HCT116 (cell line): ENCODE measurements around the gene CRYGC. TPM values are rescaled to one million over a fixed set of nuclear protein-coding genes. Genes with fewer than 3 reads are reported as not detected.

ENCODE experiments used
- ATAC-seq: fragments of 200-7000 bp; cut with Tn5 transposase; 2 replicates; pipeline ENCODE4 v1.9.1; 2020; ENCODE audit warnings: mild to moderate bottlenecking, moderate library complexity
- BruUV-seq: library from RNA; stranded (reverse); fragments of 400-500 nt; replicated peaks from 2 replicates; lab custom pipeline; 2021; lab: Mats Ljungman, UMichigan
- CTCF ChIA-PET: fragments of 300-600 bp; sonication (Branson Sonifier 250); formaldehyde crosslinking; loops from one replicate; lab custom pipeline; 2021; ENCODE audit warnings: antibody characterized with exemption; lab: Charles Lee
- POLR2A ChIA-PET: fragments of 300-600, 350-600 bp; sonication (Branson Sonifier 250); formaldehyde crosslinking; loops from one replicate; lab custom pipeline; 2021; ENCODE audit warnings: antibody characterized with exemption; lab: Charles Lee
- RAD21 ChIA-PET, 2 experiments: fragments of 300-600 bp; sonication (Branson Sonifier 250); formaldehyde crosslinking; loops; one replicate each; lab custom pipeline; 2023; ENCODE audit warnings: low total read pairs in 2 of 2; ENCODE audit not compliant: uncharacterized antibody in 2 of 2, unreplicated experiment in 2 of 2, low non-redundant PET in 1 of 2; lab: Charles Lee
- DNase-seq: peaks from one replicate; pipeline ENCODE4 v3.0.0-alpha.2; 2010; ENCODE audit warnings: low read depth, low spot score
- H2AFZ ChIP-seq: fragments of 200-600 bp; shearing (Covaris generic), sonication (generic); 2 replicates; pipeline ENCODE4 v1.6.1; 2017; ENCODE audit warnings: low read depth, mixed run types, mixed read lengths, antibody characterized with exemption, low read length; ENCODE audit not compliant: poor library complexity, severe bottlenecking
- H3K27ac ChIP-seq: 2 replicates; pipeline ENCODE4 v1.5.1; 2012; ENCODE audit warnings: low read depth, low read length
- H3K27me3 ChIP-seq: fragments of 200-600 bp; sonication (generic); 2 replicates; pipeline ENCODE4 v1.6.1; 2016; ENCODE audit warnings: mixed run types, low read length, mixed read lengths; ENCODE audit not compliant: insufficient read depth
- H3K36me3 ChIP-seq, 2 experiments: fragments of 200-500 bp in 1 of 2; fragments of 200-600 bp in 1 of 2; sonication (Bioruptor generic) in 1 of 2; sonication (generic) in 1 of 2; 2 replicates each; pipeline versions ENCODE4 v1.5.1 to v1.6.1; 2014 to 2016; ENCODE audit warnings: low read length in 2 of 2, inconsistent platforms in 1 of 2, mixed read lengths in 1 of 2, mixed run types in 1 of 2; ENCODE audit not compliant: insufficient read depth in 2 of 2, control insufficient read depth in 1 of 2
- H3K4me1 ChIP-seq, 2 experiments: fragments of 200-600 bp in 1 of 2; sonication (generic) in 1 of 2; 2 replicates each; pipeline versions ENCODE4 v1.5.1 to v1.6.1; 2012 to 2017; ENCODE audit warnings: low read length in 2 of 2, inconsistent platforms in 1 of 2, mild to moderate bottlenecking in 1 of 2, mixed read lengths in 1 of 2, mixed run types in 1 of 2, moderate library complexity in 1 of 2; ENCODE audit not compliant: insufficient read depth in 2 of 2, control insufficient read depth in 1 of 2
- H3K4me2 ChIP-seq: fragments of 200-600 bp; sonication (generic); 2 replicates; pipeline ENCODE4 v1.6.1; 2017; ENCODE audit warnings: mixed run types, low read length, mixed read lengths
- H3K4me3 ChIP-seq, 2 experiments: fragments of 200-600 bp in 1 of 2; sonication (generic) in 1 of 2; replicated peaks in 1 of 2; 2 replicates each; pipeline ENCODE4 v1.5.1; 2011 to 2016; ENCODE audit warnings: low read length in 2 of 2, control low read depth in 1 of 2, low read depth in 1 of 2, mild to moderate bottlenecking in 1 of 2, mixed read lengths in 1 of 2, mixed run types in 1 of 2
- H3K79me2 ChIP-seq: fragments of 200-600 bp; sonication (generic); 2 replicates; pipeline ENCODE4 v1.6.1; 2017; ENCODE audit warnings: mild to moderate bottlenecking, mixed run types, low read length, moderate library complexity, mixed read lengths; ENCODE audit not compliant: insufficient read depth
- H3K9ac ChIP-seq: fragments of 200-600 bp; sonication (generic); 2 replicates; pipeline ENCODE4 v1.6.1; 2016; ENCODE audit warnings: low read length, mixed read lengths
- H3K9me2 ChIP-seq: fragments of 200-600 bp; sonication (generic), shearing (Covaris generic); 2 replicates; pipeline ENCODE4 v1.6.1; 2017; ENCODE audit warnings: mixed run types, mild to moderate bottlenecking, moderate library complexity; ENCODE audit not compliant: insufficient read depth
- H3K9me3 ChIP-seq, 2 experiments: fragments of 200-500 bp in 1 of 2; fragments of 200-600 bp in 1 of 2; sonication (Bioruptor generic) in 1 of 2; sonication (generic) in 1 of 2; 2 replicates each; pipeline ENCODE4 v1.6.1; 2014 to 2017; ENCODE audit warnings: low read length in 2 of 2, mixed read lengths in 2 of 2, inconsistent platforms in 1 of 2, low read depth in 1 of 2, mild to moderate bottlenecking in 1 of 2, mixed run types in 1 of 2, moderate library complexity in 1 of 2; ENCODE audit not compliant: control insufficient read depth in 1 of 2, insufficient read depth in 1 of 2
- H4K20me1 ChIP-seq: fragments of 200-600 bp; sonication (generic), shearing (Covaris generic); 2 replicates; pipeline ENCODE4 v1.6.1; 2017; ENCODE audit warnings: mixed run types, mild to moderate bottlenecking, moderate library complexity; ENCODE audit not compliant: insufficient read depth
- CBX3 ChIP-seq: IDR thresholded peaks from 2 replicates; pipeline ENCODE4 v1.6.1; 2012; ENCODE audit warnings: low read depth
- CEBPB ChIP-seq: IDR thresholded peaks from 2 replicates; pipeline ENCODE4 v1.6.1; 2012; ENCODE audit warnings: low read depth
- ELF1 ChIP-seq: IDR thresholded peaks from 2 replicates; pipeline ENCODE4 v1.6.1; 2012; ENCODE audit warnings: low read depth, borderline replicate concordance
- JUND ChIP-seq: IDR thresholded peaks from 2 replicates; pipeline ENCODE4 v1.6.1; 2012
- MAX ChIP-seq: IDR thresholded peaks from 2 replicates; pipeline ENCODE4 v1.6.1; 2012
- POLR2A ChIP-seq: IDR thresholded peaks from 2 replicates; pipeline ENCODE4 v1.7.0; 2011; ENCODE audit warnings: borderline replicate concordance; ENCODE audit not compliant: insufficient read depth, insufficient read length; ENCODE audit errors: extremely low read depth
- POLR2AphosphoS5 ChIP-seq: IDR thresholded peaks from 2 replicates; pipeline ENCODE4 v1.6.1; 2011; ENCODE audit warnings: mild to moderate bottlenecking, low read depth, low read length, moderate library complexity
- SIN3A ChIP-seq: IDR thresholded peaks from 2 replicates; pipeline ENCODE4 v1.6.1; 2012; ENCODE audit warnings: low read depth
- SRF ChIP-seq: IDR thresholded peaks from 2 replicates; pipeline ENCODE4 v1.6.1; 2012; ENCODE audit warnings: low read depth
- TCF7L2 ChIP-seq: IDR thresholded peaks from 2 replicates; pipeline ENCODE4 v1.7.0; 2011; ENCODE audit warnings: borderline replicate concordance, inconsistent platforms; ENCODE audit not compliant: insufficient read depth, insufficient read length; ENCODE audit errors: extremely low read depth
- YY1 ChIP-seq: IDR thresholded peaks from 2 replicates; pipeline ENCODE4 v1.6.1; 2011; ENCODE audit warnings: low read length, low read depth, moderate library complexity, mild to moderate bottlenecking; ENCODE audit not compliant: insufficient replicate concordance; ENCODE audit errors: extremely low read depth
- ZBTB33 ChIP-seq: IDR thresholded peaks from 2 replicates; pipeline ENCODE4 v1.6.1; 2011; ENCODE audit warnings: mild to moderate bottlenecking, low read length, moderate library complexity; ENCODE audit not compliant: insufficient replicate concordance; ENCODE audit errors: extremely low read depth
- ZFX ChIP-seq: fragments of 450-650 bp; IDR thresholded peaks from 2 replicates; pipeline ENCODE4 v1.6.1; 2017
- intact Hi-C: fragments of 100-400 bp; cut with micrococcal nuclease; formaldehyde crosslinking; loops from 2 replicates; pipeline ENCODE4 v1.10.0; 2022
- total RNA-seq: library from RNA; stranded (reverse); gene quantifications from one replicate; pipeline ENCODE4 v1.2.1, GENCODE V29; 2021; ENCODE audit not compliant: unreplicated experiment
- TF ChIP-seq, protein P1 (sequence below): IDR thresholded peaks from 2 replicates; pipeline ENCODE4 v1.6.1; 2012; ENCODE audit warnings: low read depth
- TF ChIP-seq, protein P2 (sequence below), 3 experiments: fragments of 200-600 bp in 1 of 3; sonication (generic) in 1 of 3; IDR thresholded peaks in 2 of 3; conservative IDR thresholded peaks in 1 of 3; 2 replicates each; pipeline ENCODE4 v1.5.1; 2012 to 2017; ENCODE audit warnings: low read depth in 2 of 3, low read length in 2 of 3, antibody characterized with exemption in 1 of 3, borderline replicate concordance in 1 of 3, control low read depth in 1 of 3, mild to moderate bottlenecking in 1 of 3, mixed read lengths in 1 of 3, mixed run types in 1 of 3, moderate library complexity in 1 of 3; ENCODE audit not compliant: insufficient read depth in 1 of 3

The CRYGC gene
- total RNA-seq, 1 experiment from 2014 or later = not detected

DNA sequence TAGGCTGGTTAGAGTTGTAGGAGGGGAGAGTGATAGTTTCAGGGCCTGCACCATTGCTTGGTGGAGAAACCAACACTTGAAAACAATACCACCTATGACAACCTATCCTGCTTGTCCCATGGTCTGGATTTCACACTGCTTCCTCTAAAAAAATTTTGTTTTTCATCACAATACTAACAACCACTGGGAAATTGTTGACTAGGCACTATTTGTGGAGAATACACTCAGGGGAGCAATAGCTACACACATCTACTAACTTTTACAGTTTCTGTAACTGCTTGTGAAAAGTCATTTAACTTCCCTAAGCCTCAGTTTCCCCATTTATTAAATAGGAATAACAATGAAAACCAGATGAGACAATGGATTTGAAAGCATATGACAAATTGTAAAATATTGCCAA is 20.5 kb upstream of the CRYGC start:
- TF ChIP-seq TCF7L2 (no peak), ZFX (no peak), CBX3 (no peak), SIN3A (no peak), ELF1 (no peak), SRF (no peak), POLR2A (no peak), MAX (no peak), POLR2AphosphoS5 (no peak), JUND (no peak), ZBTB33 (no peak), CEBPB (no peak), YY1 (no peak)
- TF ChIP-seq, protein P1, sequence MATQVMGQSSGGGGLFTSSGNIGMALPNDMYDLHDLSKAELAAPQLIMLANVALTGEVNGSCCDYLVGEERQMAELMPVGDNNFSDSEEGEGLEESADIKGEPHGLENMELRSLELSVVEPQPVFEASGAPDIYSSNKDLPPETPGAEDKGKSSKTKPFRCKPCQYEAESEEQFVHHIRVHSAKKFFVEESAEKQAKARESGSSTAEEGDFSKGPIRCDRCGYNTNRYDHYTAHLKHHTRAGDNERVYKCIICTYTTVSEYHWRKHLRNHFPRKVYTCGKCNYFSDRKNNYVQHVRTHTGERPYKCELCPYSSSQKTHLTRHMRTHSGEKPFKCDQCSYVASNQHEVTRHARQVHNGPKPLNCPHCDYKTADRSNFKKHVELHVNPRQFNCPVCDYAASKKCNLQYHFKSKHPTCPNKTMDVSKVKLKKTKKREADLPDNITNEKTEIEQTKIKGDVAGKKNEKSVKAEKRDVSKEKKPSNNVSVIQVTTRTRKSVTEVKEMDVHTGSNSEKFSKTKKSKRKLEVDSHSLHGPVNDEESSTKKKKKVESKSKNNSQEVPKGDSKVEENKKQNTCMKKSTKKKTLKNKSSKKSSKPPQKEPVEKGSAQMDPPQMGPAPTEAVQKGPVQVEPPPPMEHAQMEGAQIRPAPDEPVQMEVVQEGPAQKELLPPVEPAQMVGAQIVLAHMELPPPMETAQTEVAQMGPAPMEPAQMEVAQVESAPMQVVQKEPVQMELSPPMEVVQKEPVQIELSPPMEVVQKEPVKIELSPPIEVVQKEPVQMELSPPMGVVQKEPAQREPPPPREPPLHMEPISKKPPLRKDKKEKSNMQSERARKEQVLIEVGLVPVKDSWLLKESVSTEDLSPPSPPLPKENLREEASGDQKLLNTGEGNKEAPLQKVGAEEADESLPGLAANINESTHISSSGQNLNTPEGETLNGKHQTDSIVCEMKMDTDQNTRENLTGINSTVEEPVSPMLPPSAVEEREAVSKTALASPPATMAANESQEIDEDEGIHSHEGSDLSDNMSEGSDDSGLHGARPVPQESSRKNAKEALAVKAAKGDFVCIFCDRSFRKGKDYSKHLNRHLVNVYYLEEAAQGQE = no peak
- TF ChIP-seq, protein P2, sequence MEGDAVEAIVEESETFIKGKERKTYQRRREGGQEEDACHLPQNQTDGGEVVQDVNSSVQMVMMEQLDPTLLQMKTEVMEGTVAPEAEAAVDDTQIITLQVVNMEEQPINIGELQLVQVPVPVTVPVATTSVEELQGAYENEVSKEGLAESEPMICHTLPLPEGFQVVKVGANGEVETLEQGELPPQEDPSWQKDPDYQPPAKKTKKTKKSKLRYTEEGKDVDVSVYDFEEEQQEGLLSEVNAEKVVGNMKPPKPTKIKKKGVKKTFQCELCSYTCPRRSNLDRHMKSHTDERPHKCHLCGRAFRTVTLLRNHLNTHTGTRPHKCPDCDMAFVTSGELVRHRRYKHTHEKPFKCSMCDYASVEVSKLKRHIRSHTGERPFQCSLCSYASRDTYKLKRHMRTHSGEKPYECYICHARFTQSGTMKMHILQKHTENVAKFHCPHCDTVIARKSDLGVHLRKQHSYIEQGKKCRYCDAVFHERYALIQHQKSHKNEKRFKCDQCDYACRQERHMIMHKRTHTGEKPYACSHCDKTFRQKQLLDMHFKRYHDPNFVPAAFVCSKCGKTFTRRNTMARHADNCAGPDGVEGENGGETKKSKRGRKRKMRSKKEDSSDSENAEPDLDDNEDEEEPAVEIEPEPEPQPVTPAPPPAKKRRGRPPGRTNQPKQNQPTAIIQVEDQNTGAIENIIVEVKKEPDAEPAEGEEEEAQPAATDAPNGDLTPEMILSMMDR (IDR thresholded peaks at IDR 0.05 in 2 of 3, conservative IDR thresholded peaks at IDR 0.05 in 1 of 3; ENCODE audit: borderline replicate concordance in 1 of 3, insufficient read depth in 1 of 3, low read depth in 2 of 3, low read length in 2 of 3) = no peak
- ATAC-seq = no peak
- Histone ChIP-seq H4K20me1 (no peaks in the 10 kb centered on the region), H2AFZ (no peak overlapping the region), H3K9ac (no peak overlapping the region), H3K27ac (no peak overlapping the region), H3K4me3 (no peak overlapping the region), H3K9me2 (no peaks in the 10 kb centered on the region), H3K27me3 (no peaks in the 10 kb centered on the region), H3K4me1 (no peaks in the 10 kb centered on the region), H3K36me3 (no peaks in the 10 kb centered on the region), H3K79me2 (no peaks in the 10 kb centered on the region), H3K9me3 (no peaks in the 10 kb centered on the region), H3K4me2 (no peak overlapping the region)
- DNase-seq = no peak
- no TSS peak for BruUV-seq
- POLR2A ChIA-PET = no interaction called here
- intact Hi-C loops = no loop called here
- RAD21 ChIA-PET = no interaction called here
- CTCF ChIA-PET = interaction anchor here (1.4 kb wide), 1 partner anchor 25 kb away, joined by 3 read pairs; no protein-coding TSS in a partner anchor
